ENCODE measurements around the gene BDH1. TPM values are rescaled to one million over a fixed set of nuclear protein-coding genes. Genes with fewer than 3 reads are reported as not detected.

The BDH1 gene
- total and polyA plus RNA-seq, 7 donors, result 2.3 to 138 (median 16.8) TPM

- intact Hi-C loops (cut with DNase I), result no loop called here
Observed at GRCh38 chr3:197472151-197472550, 83.6 kb downstream of the BDH1 start.

GRCh38 chr3:197471221-197472010 lies 84.4 kb downstream of the BDH1 start:
- intact Hi-C loops (cut with DNase I), result no loop called here

More at GRCh38 chr3:197472151-197472550, 83.6 kb downstream of the BDH1 start:
- Histone ChIP-seq H3K9me3 (no peaks in the 10 kb centered on the region), H3K4me1 (peaks cover 0 to 4% (median 0%) of the 10 kb centered on the region in 4 donors), H3K27me3 (no peaks in the 10 kb centered on the region), H3K27ac (no peak overlapping the region), H3K4me3 (no peak overlapping the region), H3K36me3 (no peaks in the 10 kb centered on the region)
- TF ChIP-seq, protein P1, sequence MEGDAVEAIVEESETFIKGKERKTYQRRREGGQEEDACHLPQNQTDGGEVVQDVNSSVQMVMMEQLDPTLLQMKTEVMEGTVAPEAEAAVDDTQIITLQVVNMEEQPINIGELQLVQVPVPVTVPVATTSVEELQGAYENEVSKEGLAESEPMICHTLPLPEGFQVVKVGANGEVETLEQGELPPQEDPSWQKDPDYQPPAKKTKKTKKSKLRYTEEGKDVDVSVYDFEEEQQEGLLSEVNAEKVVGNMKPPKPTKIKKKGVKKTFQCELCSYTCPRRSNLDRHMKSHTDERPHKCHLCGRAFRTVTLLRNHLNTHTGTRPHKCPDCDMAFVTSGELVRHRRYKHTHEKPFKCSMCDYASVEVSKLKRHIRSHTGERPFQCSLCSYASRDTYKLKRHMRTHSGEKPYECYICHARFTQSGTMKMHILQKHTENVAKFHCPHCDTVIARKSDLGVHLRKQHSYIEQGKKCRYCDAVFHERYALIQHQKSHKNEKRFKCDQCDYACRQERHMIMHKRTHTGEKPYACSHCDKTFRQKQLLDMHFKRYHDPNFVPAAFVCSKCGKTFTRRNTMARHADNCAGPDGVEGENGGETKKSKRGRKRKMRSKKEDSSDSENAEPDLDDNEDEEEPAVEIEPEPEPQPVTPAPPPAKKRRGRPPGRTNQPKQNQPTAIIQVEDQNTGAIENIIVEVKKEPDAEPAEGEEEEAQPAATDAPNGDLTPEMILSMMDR (IDR thresholded peaks at IDR 0.05), result no peak
- TF ChIP-seq POLR2AphosphoS5 (IDR thresholded peaks at IDR 0.05), result no peak
- no peak for TF ChIP-seq POLR2A (IDR thresholded peaks at IDR 0.05)
- no peak for TF ChIP-seq EP300 (IDR thresholded peaks at IDR 0.05)
- DNase-seq, result no peak
- WGBS, 2 donors, result 90 to 97% methylated on average over 2 of the region's 2 CpGs

DNA sequence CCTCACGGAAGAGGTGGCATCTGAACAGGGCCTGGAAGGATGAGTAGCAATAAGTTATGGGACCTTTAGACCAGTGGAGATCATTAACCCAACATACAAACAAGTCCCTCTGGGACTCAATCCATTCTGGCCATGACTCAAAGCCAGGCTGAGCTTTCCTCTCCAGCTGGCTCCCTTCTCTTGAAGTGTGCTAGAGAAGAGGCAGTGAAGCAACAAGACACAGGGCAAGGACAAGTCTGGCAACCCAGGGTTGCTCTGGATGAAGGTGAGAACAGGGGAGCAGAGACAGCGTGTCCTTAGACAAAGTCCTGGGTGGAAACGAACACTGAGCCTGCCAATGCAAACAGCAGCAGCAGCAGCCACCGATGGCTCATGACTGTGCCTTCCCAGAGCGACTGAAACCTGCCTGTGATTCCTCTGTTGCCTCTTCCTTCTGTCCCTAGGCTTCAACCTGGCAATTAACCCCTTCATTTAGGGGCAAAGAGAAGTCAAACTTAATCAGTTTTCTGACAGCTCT lies 86.8 kb downstream of the BDH1 start:
- intact Hi-C loops (cut with DNase I), result no loop called here
- H3K4me1 ChIP-seq, result peaks cover 0 to 8% (median 0%) of the 10 kb centered on the region in 4 donors
- no peaks in the 10 kb centered on the region for H3K27me3 ChIP-seq
- no peak overlapping the region for H3K4me3 ChIP-seq
- no peak for DNase-seq
- H3K27ac ChIP-seq, result no peak overlapping the region
- TF ChIP-seq POLR2AphosphoS5 (IDR thresholded peaks at IDR 0.05), result no peak
- TF ChIP-seq, protein P1 (IDR thresholded peaks at IDR 0.05), result no peak
- no peak for TF ChIP-seq EP300 (IDR thresholded peaks at IDR 0.05)
- H3K9me3 ChIP-seq, result no peaks in the 10 kb centered on the region
- H3K36me3 ChIP-seq, result no peaks in the 10 kb centered on the region
- 12 to 56% methylated on average over 5 of the region's 5 CpGs for WGBS, 2 donors

More at GRCh38 chr3:197471221-197472010, 84.4 kb downstream of the BDH1 start:
- no peak for DNase-seq
- H3K36me3 ChIP-seq, result no peaks in the 10 kb centered on the region
- H3K27me3 ChIP-seq, result no peaks in the 10 kb centered on the region
- H3K4me1 ChIP-seq, result peaks cover 0 to 8% (median 0%) of the 10 kb centered on the region in 4 donors
- TF ChIP-seq, protein P1 (IDR thresholded peaks at IDR 0.05), result no peak
- TF ChIP-seq POLR2AphosphoS5 (IDR thresholded peaks at IDR 0.05) (no peak), POLR2A (IDR thresholded peaks at IDR 0.05) (no peak), EP300 (IDR thresholded peaks at IDR 0.05) (no peak)
- 88 to 90% methylated on average over 10 of the region's 10 CpGs for WGBS, 2 donors
- no peaks in the 10 kb centered on the region for H3K9me3 ChIP-seq
- H3K27ac ChIP-seq, result no peak overlapping the region
- no peak overlapping the region for H3K4me3 ChIP-seq

DNA sequence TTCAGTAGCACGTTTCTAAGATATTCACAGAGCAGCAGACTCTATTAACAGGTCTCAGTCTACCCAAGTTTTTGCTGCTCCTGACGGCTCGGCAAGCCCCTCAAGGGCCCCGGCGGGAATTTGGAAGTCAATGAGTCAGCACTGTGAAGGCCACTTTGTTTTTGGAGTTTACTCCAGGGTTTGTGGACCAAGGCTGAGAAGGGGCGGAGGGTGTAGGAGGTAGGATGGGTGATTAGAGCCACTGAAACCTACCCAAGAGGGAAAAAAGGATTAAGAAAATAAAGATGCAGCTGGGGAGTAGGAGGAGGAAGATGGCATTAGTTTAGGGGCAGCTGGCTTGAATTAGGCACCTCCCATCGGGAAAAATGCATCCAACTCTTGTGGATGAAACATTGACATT lies 87.6 kb downstream of the BDH1 start:
- intact Hi-C loops (cut with DNase I), result no loop called here

More for the DNA sequence above, 87.6 kb downstream of the BDH1 start:
- H3K4me1 ChIP-seq, result peaks cover 0 to 8% (median 0%) of the 10 kb centered on the region in 4 donors
- WGBS, 2 donors, result 89 to 94% methylated on average over 7 of the region's 7 CpGs
- TF ChIP-seq, protein P1 (IDR thresholded peaks at IDR 0.05), result no peak
- TF ChIP-seq EP300 (IDR thresholded peaks at IDR 0.05) (no peak), POLR2AphosphoS5 (IDR thresholded peaks at IDR 0.05) (no peak), POLR2A (IDR thresholded peaks at IDR 0.05) (no peak)
- H3K27ac ChIP-seq, result no peak overlapping the region
- no peaks in the 10 kb centered on the region for H3K9me3 ChIP-seq
- no peaks in the 10 kb centered on the region for H3K36me3 ChIP-seq
- no peak for DNase-seq
- no peaks in the 10 kb centered on the region for H3K27me3 ChIP-seq
- no peak overlapping the region for H3K4me3 ChIP-seq
